GM19099 (cell line): Measurements from ENCODE around the gene TTPAL.

Source experiments
- POLR2A ChIP-seq: IDR thresholded peaks from 3 replicates; pipeline ENCODE4 v1.6.1; 2011; ENCODE audit warnings: low read depth; ENCODE audit not compliant: insufficient read length; ENCODE audit errors: extremely low read depth

Gene TTPAL

GRCh38 chr20:44478206-44478605, 2.5 kb downstream of the TTPAL start:
- no peak for TF ChIP-seq POLR2A

GRCh38 chr20:44479643-44480042, 4.0 kb downstream of the TTPAL start:
- no peak for TF ChIP-seq POLR2A

GRCh38 chr20:44480097-44480496, 4.4 kb downstream of the TTPAL start:
- no peak for TF ChIP-seq POLR2A

GRCh38 chr20:44481719-44482416, 6.2 kb downstream of the TTPAL start:
- TF ChIP-seq POLR2A: no peak

- no peak for TF ChIP-seq POLR2A
Measured at GRCh38 chr20:44483112-44483511, 7.4 kb downstream of the TTPAL start.

GRCh38 chr20:44485078-44485829, 9.6 kb downstream of the TTPAL start:
- TF ChIP-seq POLR2A: no peak

GRCh38 chr20:44485830-44486198, 10.1 kb downstream of the TTPAL start:
- TF ChIP-seq POLR2A: no peak

GRCh38 chr20:44488551-44488950, 12.9 kb downstream of the TTPAL start:
- TF ChIP-seq POLR2A: no peak

GRCh38 chr20:44489223-44489622, 13.5 kb downstream of the TTPAL start:
- TF ChIP-seq POLR2A: no peak

- TF ChIP-seq POLR2A: no peak
Measured at GRCh38 chr20:44489931-44490330, 14.3 kb downstream of the TTPAL start.

- no peak for TF ChIP-seq POLR2A
Measured at GRCh38 chr20:44491635-44492395, 16.1 kb downstream of the TTPAL start.

- no peak for TF ChIP-seq POLR2A
Measured at GRCh38 chr20:44494266-44494665, 18.6 kb downstream of the TTPAL start.

GRCh38 chr20:44494681-44495080, 19.0 kb downstream of the TTPAL start:
- TF ChIP-seq POLR2A: no peak

GRCh38 chr20:44495257-44495656, 19.6 kb downstream of the TTPAL start:
- TF ChIP-seq POLR2A: no peak

- TF ChIP-seq POLR2A: no peak
Measured at GRCh38 chr20:44495802-44496481, 20.3 kb downstream of the TTPAL start.
